Hepatocyte (in vitro differentiated cells): Measurements from ENCODE around the gene SLC25A18. TPM values are rescaled to one million over a fixed set of nuclear protein-coding genes. Genes with fewer than 3 reads are reported as not detected.

ENCODE experiments used
- DNase-seq: peaks from one replicate; pipeline ENCODE4 v3.0.0-alpha.2; 2016; ENCODE audit warnings: low spot score
- H2AFZ ChIP-seq: fragments of 200-600 bp; sonication (generic); 2 replicates; pipeline ENCODE4 v1.6.0; 2016; ENCODE audit warnings: antibody characterized with exemption, mild to moderate bottlenecking
- H3K27ac ChIP-seq: fragments of 200-600 bp; sonication (generic); 2 replicates; pipeline ENCODE4 v1.5.1; 2016; ENCODE audit warnings: mild to moderate bottlenecking
- H3K27me3 ChIP-seq: fragments of 200-600 bp; sonication (generic); 2 replicates; pipeline ENCODE4 v1.6.1; 2016
- H3K36me3 ChIP-seq: fragments of 200-600 bp; sonication (generic); replicated peaks from 2 replicates; pipeline ENCODE4 v1.5.1; 2016; ENCODE audit warnings: low read depth; ENCODE audit not compliant: insufficient read depth
- H3K4me1 ChIP-seq: fragments of 200-600 bp; sonication (generic); 2 replicates; pipeline ENCODE4 v1.5.1; 2016; ENCODE audit warnings: mild to moderate bottlenecking, moderate library complexity; ENCODE audit not compliant: insufficient read depth
- H3K4me2 ChIP-seq: fragments of 200-600 bp; sonication (generic); 2 replicates; pipeline ENCODE4 v1.6.0; 2016
- H3K4me3 ChIP-seq: fragments of 200-600 bp; sonication (generic); 2 replicates; pipeline ENCODE4 v1.5.1; 2016; ENCODE audit warnings: mild to moderate bottlenecking
- H3K79me2 ChIP-seq: fragments of 200-600 bp; sonication (generic); 2 replicates; pipeline ENCODE4 v1.6.0; 2017; ENCODE audit warnings: mild to moderate bottlenecking
- H3K9me2 ChIP-seq: fragments of 200-600 bp; sonication (generic); replicated peaks from 2 replicates; pipeline ENCODE4 v1.6.0; 2017; ENCODE audit warnings: mild to moderate bottlenecking; ENCODE audit not compliant: insufficient read depth
- H3K9me3 ChIP-seq: fragments of 200-600 bp; sonication (generic); 2 replicates; pipeline ENCODE4 v1.5.1; 2016; ENCODE audit warnings: low read depth, mild to moderate bottlenecking
- H4K20me1 ChIP-seq: fragments of 200-600 bp; sonication (generic); 2 replicates; pipeline ENCODE4 v1.6.0; 2016; ENCODE audit warnings: mild to moderate bottlenecking; ENCODE audit not compliant: insufficient read depth, poor library complexity, severe bottlenecking
- CTCF ChIP-seq: fragments of 200-600 bp; sonication (generic); IDR thresholded peaks from 2 replicates; pipeline ENCODE4 v1.5.1; 2016; ENCODE audit warnings: antibody characterized with exemption, mild to moderate bottlenecking; ENCODE audit not compliant: poor library complexity
- EZH2 ChIP-seq: fragments of 200-600 bp; sonication (generic); IDR thresholded peaks from 2 replicates; pipeline ENCODE4 v1.6.1; 2016; ENCODE audit warnings: antibody characterized with exemption, mild to moderate bottlenecking, borderline replicate concordance
- EZH2phosphoT487 ChIP-seq: fragments of 200-600 bp; sonication (generic); IDR thresholded peaks from one replicate; pipeline ENCODE4 v1.6.1; 2018; ENCODE audit warnings: antibody characterized with exemption, mild to moderate bottlenecking, low read depth, moderate library complexity; ENCODE audit not compliant: unreplicated experiment, severe bottlenecking
- WGBS: methylation state at CpG from one replicate; pipeline ENCODE4 v1.1.6; 2016; ENCODE audit warnings: low lambda C conversion rate; ENCODE audit errors: missing lambda C conversion rate; 5-methylcytosine and 5-hydroxymethylcytosine counted together
- polyA plus RNA-seq: library from polyadenylated mRNA; unstranded; fragments of >200 nt; fragmentation: Nextera tagmentation; extraction: Ambion mirVana; gene quantifications from 2 replicates; pipeline ENCODE4 v1.2.1, GENCODE V29; 2016
- total RNA-seq: library from RNA; depleted of rRNA; stranded (reverse); fragments of >200 nt; gene quantifications from 2 replicates; pipeline ENCODE4 v1.2.3, GENCODE V29; 2014

Gene SLC25A18
- total and polyA plus RNA-seq, 2 experiments from 2014 or later, result 3.5 to 4.2 TPM

GRCh38 chr22:17589810-17590375 is 26.6 kb downstream of the SLC25A18 start:
- Histone ChIP-seq H4K20me1 (peaks cover 4% of the 10 kb centered on the region), H3K4me2 (no peak overlapping the region), H3K9me3 (no peaks in the 10 kb centered on the region), H3K27me3 (no peaks in the 10 kb centered on the region), H3K4me1 (no peaks in the 10 kb centered on the region), H3K9me2 (no peaks in the 10 kb centered on the region), H3K79me2 (no peaks in the 10 kb centered on the region), H3K36me3 (peaks cover 4% of the 10 kb centered on the region), H2AFZ (no peak overlapping the region), H3K27ac (no peak overlapping the region), H3K4me3 (no peak overlapping the region)
- no peak for TF ChIP-seq EZH2
- TF ChIP-seq EZH2phosphoT487, result no peak
- no peak for TF ChIP-seq CTCF
- whole genome bisulfite sequencing, result 97% methylated on average over 10 of the region's 10 CpGs
- no peak for DNase-seq

- no peaks in the 10 kb centered on the region for H3K9me3 ChIP-seq
- peaks cover 4% of the 10 kb centered on the region for H4K20me1 ChIP-seq
- no peak for TF ChIP-seq EZH2
- TF ChIP-seq EZH2phosphoT487, result no peak
- no peak for TF ChIP-seq CTCF
- H3K36me3 ChIP-seq, result peaks cover 4% of the 10 kb centered on the region
- H3K27ac ChIP-seq, result no peak overlapping the region
- no peak overlapping the region for H3K4me2 ChIP-seq
- H3K4me3 ChIP-seq, result no peak overlapping the region
- no peaks in the 10 kb centered on the region for H3K9me2 ChIP-seq
- no peaks in the 10 kb centered on the region for H3K79me2 ChIP-seq
- no peak for DNase-seq
- 94% methylated on average over 5 of the region's 5 CpGs for WGBS
- H3K27me3 ChIP-seq, result no peaks in the 10 kb centered on the region
- no peaks in the 10 kb centered on the region for H3K4me1 ChIP-seq
- no peak overlapping the region for H2AFZ ChIP-seq
Measured at GRCh38 chr22:17590586-17590985, 27.3 kb downstream of the SLC25A18 start.

GRCh38 chr22:17592201-17592600 is 28.9 kb downstream of the SLC25A18 start:
- TF ChIP-seq CTCF (no peak), EZH2 (no peak), EZH2phosphoT487 (no peak)
- Histone ChIP-seq H3K4me1 (no peaks in the 10 kb centered on the region), H3K9me2 (no peaks in the 10 kb centered on the region), H3K79me2 (no peaks in the 10 kb centered on the region), H4K20me1 (peaks cover 4% of the 10 kb centered on the region), H3K27me3 (no peaks in the 10 kb centered on the region), H3K27ac (no peak overlapping the region), H3K4me3 (no peak overlapping the region), H3K9me3 (no peaks in the 10 kb centered on the region), H2AFZ (no peak overlapping the region), H3K4me2 (no peak overlapping the region), H3K36me3 (peaks cover 4% of the 10 kb centered on the region)
- 90% methylated on average over 5 of the region's 5 CpGs for WGBS
- DNase-seq, result no peak
